Measurements from ENCODE around the gene PRPSAP2. TPM values are rescaled to one million over a fixed set of nuclear protein-coding genes. Genes with fewer than 3 reads are reported as not detected.
"Not testable (repeated sequence)": the region's sequence is repeated elsewhere in the genome, so short reads cannot be mapped to it uniquely, and the experiment has no call there.

PRPSAP2 gene, protein sequence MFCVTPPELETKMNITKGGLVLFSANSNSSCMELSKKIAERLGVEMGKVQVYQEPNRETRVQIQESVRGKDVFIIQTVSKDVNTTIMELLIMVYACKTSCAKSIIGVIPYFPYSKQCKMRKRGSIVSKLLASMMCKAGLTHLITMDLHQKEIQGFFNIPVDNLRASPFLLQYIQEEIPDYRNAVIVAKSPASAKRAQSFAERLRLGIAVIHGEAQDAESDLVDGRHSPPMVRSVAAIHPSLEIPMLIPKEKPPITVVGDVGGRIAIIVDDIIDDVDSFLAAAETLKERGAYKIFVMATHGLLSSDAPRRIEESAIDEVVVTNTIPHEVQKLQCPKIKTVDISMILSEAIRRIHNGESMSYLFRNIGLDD
- total RNA-seq (10 to 100 TPM; 52.2 to 53.1 TPM), polyA plus RNA-seq (10 to 100 TPM; 36.9 to 47.6 (median 46.9) TPM), total RNA-seq (38.9 to 56.2 (median 49.1) reads per million in 6 experiments)

DNA sequence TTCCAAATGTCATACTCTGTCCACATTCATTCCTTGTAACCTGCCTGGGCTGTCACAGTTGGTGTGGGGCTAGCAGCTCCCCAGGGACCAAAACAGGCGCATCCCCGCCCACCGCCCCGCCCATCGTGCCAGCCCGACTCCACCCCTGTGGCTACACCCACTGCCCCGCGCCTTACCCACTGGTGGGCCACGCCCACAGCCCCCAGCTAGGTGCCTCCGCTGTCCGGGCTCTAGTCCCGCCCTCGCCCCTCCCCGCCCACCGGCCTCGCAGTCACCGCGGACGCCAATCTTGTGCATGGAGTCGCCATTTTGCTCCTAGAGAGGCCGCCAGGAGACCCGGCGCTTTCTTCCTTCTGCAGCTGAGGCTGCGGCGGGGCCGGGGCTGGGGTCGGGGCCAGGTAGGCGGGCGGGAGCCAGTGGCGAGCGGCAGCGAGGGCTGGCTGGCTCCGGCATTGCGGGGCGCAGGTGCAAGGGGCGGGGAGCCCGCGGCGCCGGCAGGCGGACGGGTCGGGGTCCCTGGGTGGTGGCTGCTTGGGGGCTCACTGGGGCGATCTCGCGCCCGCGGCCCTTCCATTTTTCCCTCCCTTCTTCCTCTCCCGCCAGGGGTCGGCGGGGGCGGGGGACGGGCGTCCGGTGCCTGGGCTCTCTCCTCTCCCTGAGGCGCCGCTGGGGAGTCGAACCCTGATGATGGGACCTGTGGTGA lies at the start of gene PRPSAP2:
PRPSAP2 (plus strand) TSS at position 268 of the 703 bp plus-strand sequence. CDS start 7,703 bp downstream, outside the sequence.
- no peaks in the 10 kb centered on the region for H3K27me3 Mint-ChIP-seq
- H3K4me3 Mint-ChIP-seq: peak within 1 kb of the TSS; percentile 76 to 98 (median 91)
- no peaks in the 10 kb centered on the region for H3K9me3 Mint-ChIP-seq
- H3K4me1 Mint-ChIP-seq: peaks cover 29 to 63% (median 59%) of the 10 kb centered on the region in 4 donors
- peak; percentile 86 to 97 (median 92) for DNase-seq
- POLR2A ChIA-PET: interaction anchor here (0.6 to 2.2 kb wide), 10 partner anchors 8 to 493 kb away, joined by 3 to 7 read pairs (median 4); no protein-coding TSS in a partner anchor
- H3K27ac Mint-ChIP-seq: peak within 1 kb of the TSS; percentile 44 to 96 (median 86)
- ATAC-seq: peak; percentile 76 to 81
- no peaks in the 10 kb centered on the region for H3K36me3 Mint-ChIP-seq

DNA sequence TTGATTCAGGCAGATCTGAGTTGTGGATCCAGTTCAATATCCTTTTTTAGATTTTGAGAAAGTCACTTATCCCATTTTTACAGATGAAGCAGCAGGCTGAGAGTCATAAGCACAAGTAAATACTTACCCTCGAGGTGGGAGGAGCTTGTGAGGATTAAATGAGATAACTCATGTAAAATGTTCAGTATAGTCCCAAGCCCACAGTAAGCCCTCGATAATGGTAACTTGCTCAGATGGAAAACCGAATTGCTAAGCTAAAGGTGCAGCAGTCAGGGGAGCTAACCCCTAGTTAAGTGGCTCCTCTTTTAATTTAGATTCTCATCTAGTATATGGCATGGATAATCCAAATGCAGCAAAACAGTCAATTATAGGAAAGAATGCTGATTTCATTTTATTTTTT lies 42.0 kb upstream of the PRPSAP2 start:
- ATAC-seq, H3K27ac Mint-ChIP-seq, H3K9me3 Mint-ChIP-seq, H3K4me3 Mint-ChIP-seq, H3K36me3 Mint-ChIP-seq, POLR2A ChIA-PET, DNase-seq, H3K4me1 Mint-ChIP-seq, H3K27me3 Mint-ChIP-seq: not testable (repeated sequence)

DNA sequence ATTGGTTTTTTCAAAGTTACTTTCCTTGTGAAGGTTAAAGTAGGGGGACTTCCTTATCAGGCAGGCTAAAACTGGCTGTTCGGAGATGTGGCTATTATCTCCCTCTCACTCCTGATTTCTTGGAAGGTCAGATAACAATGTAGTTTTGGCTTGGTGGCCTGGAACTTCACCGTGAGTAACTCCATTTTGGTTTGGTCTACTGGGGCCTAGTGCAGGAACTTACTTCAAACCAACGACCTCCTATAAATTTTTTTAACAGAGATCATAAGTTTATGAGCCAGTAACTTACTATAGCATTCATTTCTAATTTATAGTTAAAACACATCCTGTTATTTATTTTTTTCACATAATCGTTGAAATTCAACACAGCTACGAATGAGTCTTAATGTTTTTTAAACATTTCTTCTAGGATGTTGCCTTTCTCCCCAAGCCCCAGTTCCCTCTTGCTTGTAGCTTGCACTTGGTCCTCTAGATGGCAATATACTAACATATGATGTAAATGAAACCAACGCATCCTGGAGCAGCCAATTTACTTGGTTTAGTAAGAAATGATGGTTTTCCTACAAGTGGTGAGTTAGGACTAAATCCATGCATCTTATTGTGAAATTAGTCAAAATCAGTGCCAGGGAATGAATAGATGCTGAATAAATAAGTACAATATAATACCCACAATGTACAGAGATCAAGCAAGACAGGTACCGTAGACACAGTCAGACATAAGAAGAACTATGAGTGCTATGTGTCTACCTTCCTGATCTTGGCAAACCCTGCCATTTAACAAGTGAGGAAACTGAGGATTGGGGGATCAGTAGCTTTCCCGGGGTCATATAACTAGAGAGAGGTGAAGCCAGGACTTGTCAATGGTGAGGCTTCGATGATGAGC lies 41.2 kb upstream of the PRPSAP2 start:
- POLR2A ChIA-PET, H3K27ac Mint-ChIP-seq, H3K9me3 Mint-ChIP-seq, H3K36me3 Mint-ChIP-seq, H3K4me3 Mint-ChIP-seq, H3K27me3 Mint-ChIP-seq: not testable (repeated sequence)
- DNase-seq (peak in 9 of 10 donors; percentile 10 to 76 (median 56)), ATAC-seq (peak; percentile 80 to 89)
- peaks cover 0 to 12% (median 7%) of the 10 kb centered on the region in 4 donors for H3K4me1 Mint-ChIP-seq

DNA sequence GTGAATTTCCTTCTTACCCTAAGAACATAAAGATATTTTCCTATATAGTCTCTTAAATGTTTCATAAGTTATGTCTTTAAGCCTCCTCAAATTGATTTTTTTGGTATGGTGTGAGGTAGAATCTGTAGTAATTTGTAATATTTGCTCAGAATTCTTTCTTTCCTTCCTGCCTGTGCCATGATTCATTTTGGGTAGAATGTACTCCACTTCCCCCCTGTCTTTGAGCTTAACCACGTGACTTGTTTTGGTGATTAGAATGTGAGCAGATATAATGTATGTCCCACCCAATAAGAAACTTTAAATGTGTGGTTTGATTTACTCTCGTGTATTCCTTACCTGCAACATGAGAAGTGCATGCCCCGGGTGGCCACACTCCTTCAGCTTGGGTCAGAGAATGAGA lies 36.5 kb upstream of the PRPSAP2 start:
- DNase-seq, H3K27ac Mint-ChIP-seq, ATAC-seq, H3K9me3 Mint-ChIP-seq, H3K36me3 Mint-ChIP-seq, H3K4me3 Mint-ChIP-seq, H3K27me3 Mint-ChIP-seq: not testable (repeated sequence)
- POLR2A ChIA-PET: interaction anchor here (0.7 kb wide), 1 partner anchor 681 kb away, joined by 3 read pairs; no protein-coding TSS in a partner anchor
- H3K4me1 Mint-ChIP-seq: peaks cover 0 to 14% (median 7%) of the 10 kb centered on the region in 4 donors

DNA sequence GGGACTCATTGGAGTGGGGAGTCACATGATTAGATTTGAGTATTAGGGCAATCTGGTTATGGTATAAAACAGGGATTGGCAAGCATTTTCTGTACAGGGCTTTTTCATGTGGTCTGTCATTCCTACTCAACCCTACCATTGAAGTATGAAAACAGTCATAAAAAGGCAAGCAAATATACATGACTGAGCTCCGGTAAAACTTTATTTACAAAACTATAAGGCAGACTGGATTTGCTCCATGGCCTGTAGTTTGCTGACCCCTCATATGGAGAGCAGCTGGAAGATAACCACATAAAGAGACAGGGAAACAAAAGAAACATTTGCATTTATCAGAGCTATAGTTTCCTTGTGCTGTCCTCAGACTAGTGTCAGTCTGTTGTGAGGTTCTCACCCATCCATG lies 30.3 kb upstream of the PRPSAP2 start:
- H3K27ac Mint-ChIP-seq, ATAC-seq, H3K4me1 Mint-ChIP-seq, H3K27me3 Mint-ChIP-seq, DNase-seq, H3K9me3 Mint-ChIP-seq, POLR2A ChIA-PET, H3K4me3 Mint-ChIP-seq, H3K36me3 Mint-ChIP-seq: not testable (repeated sequence)

DNA sequence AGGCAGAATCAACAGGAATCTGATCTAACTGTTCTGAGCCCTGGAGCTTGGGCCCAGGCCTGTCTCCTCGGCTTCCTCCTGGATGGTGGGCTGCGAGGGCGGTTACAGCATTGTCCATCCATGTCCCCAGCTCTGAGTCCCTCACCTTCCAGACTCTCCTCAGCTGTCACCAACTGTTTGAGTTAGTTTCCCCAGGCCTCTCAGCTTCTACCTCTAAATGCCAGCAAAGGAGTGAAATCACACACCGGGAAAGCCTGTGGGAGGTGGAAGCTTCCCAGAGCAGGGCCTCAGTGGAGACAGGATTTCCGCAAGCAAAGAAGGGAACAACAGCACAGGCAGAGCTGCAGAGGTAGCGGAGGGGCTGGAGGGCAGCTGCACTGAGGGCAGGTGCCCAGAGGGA lies 9.4 kb upstream of the PRPSAP2 start:
- H3K27ac Mint-ChIP-seq: peak overlapping the region in 2 of 10 donors; percentile 16 to 57
- no peaks in the 10 kb centered on the region for H3K36me3 Mint-ChIP-seq
- POLR2A ChIA-PET: interaction anchor here (0.6 kb wide), 1 partner anchor 107 kb away, joined by 8 read pairs; no protein-coding TSS in a partner anchor
- H3K4me1 Mint-ChIP-seq: no peaks in the 10 kb centered on the region
- no peak overlapping the region for H3K4me3 Mint-ChIP-seq
- H3K27me3 Mint-ChIP-seq: peaks cover 0 to 2% (median 0%) of the 10 kb centered on the region in 5 donors
- no peak for ATAC-seq
- no peaks in the 10 kb centered on the region for H3K9me3 Mint-ChIP-seq
- DNase-seq: no peak

DNA sequence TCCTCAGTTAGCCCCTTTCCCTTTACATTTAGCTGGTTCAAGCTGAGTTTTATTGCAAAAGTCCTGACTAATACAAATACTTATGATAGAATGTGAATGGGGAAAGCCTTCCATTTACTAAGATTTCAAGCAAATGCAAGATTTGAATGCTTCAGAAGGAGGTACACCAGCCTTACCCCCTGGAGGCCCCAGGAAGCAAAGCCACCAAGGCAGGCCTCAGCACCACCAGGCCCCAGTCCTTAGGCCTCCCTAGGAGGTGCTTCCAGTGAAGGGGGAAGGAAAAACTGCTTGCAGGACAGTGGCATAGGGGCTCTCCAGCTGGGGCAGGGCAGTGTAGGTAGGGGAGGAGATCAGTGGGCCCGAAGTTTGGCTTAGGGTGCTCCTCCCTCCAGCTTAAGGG lies 7.3 kb upstream of the PRPSAP2 start:
- no peaks in the 10 kb centered on the region for H3K9me3 Mint-ChIP-seq
- ATAC-seq (no peak), DNase-seq (no peak)
- peak overlapping the region in 1 of 10 donors; percentile 75 for H3K27ac Mint-ChIP-seq
- H3K36me3 Mint-ChIP-seq: no peaks in the 10 kb centered on the region
- H3K4me1 Mint-ChIP-seq: peaks cover 7 to 12% (median 9%) of the 10 kb centered on the region in 4 donors
- POLR2A ChIA-PET: no interaction called here
- peak overlapping the region in 1 of 10 donors; percentile 14 for H3K4me3 Mint-ChIP-seq
- no peaks in the 10 kb centered on the region for H3K27me3 Mint-ChIP-seq

DNA sequence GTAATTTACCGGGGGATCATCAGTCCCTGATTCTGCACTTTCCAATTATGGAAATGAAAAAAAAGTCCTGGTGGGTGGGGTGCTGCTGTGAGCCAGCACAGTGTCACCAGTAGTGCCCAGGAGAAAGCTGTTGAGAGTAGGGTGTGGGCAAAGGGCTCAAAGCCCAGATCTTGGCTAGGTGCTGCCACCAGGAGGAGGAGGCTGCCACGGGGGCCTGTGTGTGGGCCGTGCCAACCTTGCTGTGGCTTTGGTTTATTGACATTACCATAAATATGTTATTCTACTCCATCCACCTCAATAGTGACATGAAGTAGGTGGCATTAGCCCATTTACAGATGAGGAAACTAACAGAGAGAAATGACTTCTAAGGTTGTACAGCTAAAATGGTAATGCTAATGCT lies 6.7 kb upstream of the PRPSAP2 start:
- H3K36me3 Mint-ChIP-seq: no peaks in the 10 kb centered on the region
- H3K27me3 Mint-ChIP-seq: no peaks in the 10 kb centered on the region
- peaks cover 12 to 17% (median 14%) of the 10 kb centered on the region in 4 donors for H3K4me1 Mint-ChIP-seq
- no peak overlapping the region for H3K4me3 Mint-ChIP-seq
- DNase-seq (no peak), ATAC-seq (no peak)
- H3K27ac Mint-ChIP-seq: no peak overlapping the region
- no peaks in the 10 kb centered on the region for H3K9me3 Mint-ChIP-seq
- POLR2A ChIA-PET: no interaction called here

DNA sequence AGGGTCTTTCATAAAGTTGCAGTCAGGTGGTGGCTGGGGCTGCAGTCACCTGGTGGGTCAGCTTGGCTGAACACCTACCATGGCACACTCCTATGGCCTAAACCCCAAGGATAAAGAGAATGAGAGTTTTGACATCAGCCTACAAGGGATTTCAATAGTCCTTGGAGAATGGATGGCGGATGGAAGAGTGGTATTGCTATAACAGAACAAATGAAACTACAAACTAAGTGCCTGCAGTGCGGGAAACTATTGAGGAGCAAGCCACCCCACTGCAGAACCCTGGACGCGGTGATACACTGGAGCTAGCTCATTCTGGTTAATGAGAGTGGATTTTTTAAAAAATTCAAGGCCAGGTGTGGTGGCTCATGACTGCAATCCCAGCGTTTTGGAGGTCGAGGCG lies 3.0 kb upstream of the PRPSAP2 start:
- H3K27me3 Mint-ChIP-seq: no peaks in the 10 kb centered on the region
- POLR2A ChIA-PET: no interaction called here
- ATAC-seq (no peak), DNase-seq (no peak)
- peak overlapping the region in 6 of 10 donors; percentile 75 to 93 (median 89) for H3K27ac Mint-ChIP-seq
- no peaks in the 10 kb centered on the region for H3K9me3 Mint-ChIP-seq
- H3K36me3 Mint-ChIP-seq: no peaks in the 10 kb centered on the region
- peaks cover 19 to 38% (median 36%) of the 10 kb centered on the region in 4 donors for H3K4me1 Mint-ChIP-seq
- H3K4me3 Mint-ChIP-seq: peak overlapping the region; percentile 57 to 99 (median 91)

DNA sequence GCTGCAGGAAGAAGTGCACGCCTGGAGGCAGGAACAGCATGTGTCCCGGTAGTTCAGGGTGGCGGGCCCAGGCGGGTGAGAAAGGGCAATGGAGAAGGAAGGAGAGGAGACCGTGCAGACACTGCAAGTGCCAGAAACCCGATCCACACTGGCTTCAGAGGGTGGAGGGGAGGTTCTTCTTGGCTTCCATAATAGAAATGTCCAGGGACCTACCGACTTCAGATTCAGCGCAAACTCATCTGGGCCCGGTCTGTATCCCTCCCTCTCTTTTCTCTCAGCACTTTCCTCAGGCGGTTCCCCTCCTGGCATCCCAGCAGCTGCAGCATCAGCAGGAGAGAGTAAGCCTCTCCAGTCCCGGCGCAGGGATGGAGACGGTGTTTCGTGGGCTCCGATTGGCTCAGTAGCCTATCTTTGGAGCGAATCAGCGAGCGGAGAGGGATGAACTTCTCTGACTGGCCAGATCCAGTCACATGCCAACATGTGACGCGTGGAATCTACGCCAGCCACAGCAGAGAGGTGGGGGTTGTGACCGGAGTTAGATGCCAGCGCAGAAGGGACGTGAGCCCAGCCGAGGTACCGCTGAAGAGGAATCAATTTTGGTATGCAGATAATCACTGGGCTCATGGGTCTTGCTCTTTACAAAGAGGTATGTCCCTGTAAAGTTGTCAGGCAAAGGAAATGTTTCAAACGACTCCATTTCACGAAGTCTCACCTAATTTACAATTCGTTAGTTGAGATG lies 1.9 kb upstream of the PRPSAP2 start:
- DNase-seq (peak; percentile 70 to 93 (median 84)), ATAC-seq (peak; percentile 87 to 91)
- no peaks in the 10 kb centered on the region for H3K36me3 Mint-ChIP-seq
- H3K4me3 Mint-ChIP-seq: peak overlapping the region; percentile 85 to 99 (median 92)
- peaks cover 26 to 49% (median 47%) of the 10 kb centered on the region in 4 donors for H3K4me1 Mint-ChIP-seq
- peak overlapping the region; percentile 87 to 96 (median 94) for H3K27ac Mint-ChIP-seq
- no peaks in the 10 kb centered on the region for H3K27me3 Mint-ChIP-seq
- no peaks in the 10 kb centered on the region for H3K9me3 Mint-ChIP-seq
- POLR2A ChIA-PET: interaction anchor here (1.2 to 1.3 kb wide), 2 partner anchors 45 to 99 kb away, joined by 4 read pairs; no protein-coding TSS in a partner anchor

DNA sequence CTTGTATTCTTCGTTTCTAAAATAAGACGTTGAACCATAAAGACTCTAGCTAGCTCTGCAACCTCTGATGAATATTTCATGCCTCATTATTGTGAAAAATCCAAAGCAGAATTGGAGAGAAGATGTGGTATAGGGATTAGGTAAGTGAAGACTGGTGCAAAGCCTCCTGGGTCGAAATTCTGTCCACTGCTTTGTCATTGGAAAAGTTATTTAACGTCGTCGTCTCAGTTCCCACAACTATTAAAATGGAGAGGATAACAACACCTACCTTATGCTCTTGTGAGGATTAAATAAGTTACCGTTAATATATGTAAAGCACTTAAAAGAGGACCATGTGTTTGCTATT lies 1.4 kb upstream of the PRPSAP2 start:
- POLR2A ChIA-PET: interaction anchor here (1.2 to 2.2 kb wide), 3 partner anchors 10 to 98 kb away, joined by 4 to 7 read pairs (median 4); no protein-coding TSS in a partner anchor
- H3K9me3 Mint-ChIP-seq: no peaks in the 10 kb centered on the region
- ATAC-seq (no peak), DNase-seq (peak in 1 of 10 donors; percentile 4)
- no peaks in the 10 kb centered on the region for H3K36me3 Mint-ChIP-seq
- no peaks in the 10 kb centered on the region for H3K27me3 Mint-ChIP-seq
- H3K27ac Mint-ChIP-seq: peak overlapping the region; percentile 87 to 96 (median 94)
- peaks cover 28 to 52% (median 50%) of the 10 kb centered on the region in 4 donors for H3K4me1 Mint-ChIP-seq
- peak overlapping the region; percentile 85 to 99 (median 92) for H3K4me3 Mint-ChIP-seq
